SKM-1 (cell line): ENCODE measurements around the gene CRELD1.
"Not testable (repeated sequence)": the region's sequence is repeated elsewhere in the genome, so short reads cannot be mapped to it uniquely, and the experiment has no call there.

Experiments
- DNase-seq: peaks from one replicate; lab custom pipeline; 2025; ENCODE audit not compliant: unreplicated experiment; lab: John Stamatoyannopoulos, UW

The CRELD1 gene

DNA sequence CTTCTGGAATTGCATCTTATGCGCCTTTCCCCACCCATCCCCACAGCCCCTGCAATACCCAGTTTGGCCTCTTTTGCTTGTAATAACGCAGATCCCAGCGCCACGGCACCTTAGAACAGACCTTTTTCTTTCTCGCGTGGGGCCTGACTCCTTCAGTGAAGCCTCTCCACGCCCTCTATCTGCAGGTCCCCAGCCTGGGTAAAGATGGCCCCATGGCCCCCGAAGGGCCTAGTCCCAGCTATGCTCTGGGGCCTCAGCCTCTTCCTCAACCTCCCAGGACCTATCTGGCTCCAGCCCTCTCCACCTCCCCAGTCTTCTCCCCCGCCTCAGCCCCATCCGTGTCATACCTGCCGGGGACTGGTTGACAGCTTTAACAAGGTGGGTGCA, 594 bp downstream of the CRELD1 start:
- DNase-seq: no peak

DNA sequence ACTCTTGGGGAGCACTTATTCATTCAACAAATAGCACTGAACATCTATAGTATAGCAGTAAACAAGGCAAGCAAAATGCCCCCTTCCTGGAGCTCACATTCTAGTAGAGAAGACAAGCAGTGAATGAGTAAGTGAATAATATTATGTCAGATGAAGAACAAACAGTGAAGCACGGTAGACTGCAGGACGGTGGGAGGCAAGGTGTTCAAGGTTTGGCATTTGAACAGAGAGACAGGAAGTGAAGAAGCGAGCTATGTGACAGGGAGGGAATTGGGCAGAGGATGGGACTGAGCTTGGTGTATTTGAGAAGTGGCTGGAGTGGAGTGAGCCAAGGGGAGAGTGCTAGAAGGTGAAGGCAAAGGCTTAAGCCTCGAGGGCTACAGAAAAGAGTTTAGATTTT, 1.4 kb downstream of the CRELD1 start:
- no peak for DNase-seq

DNA sequence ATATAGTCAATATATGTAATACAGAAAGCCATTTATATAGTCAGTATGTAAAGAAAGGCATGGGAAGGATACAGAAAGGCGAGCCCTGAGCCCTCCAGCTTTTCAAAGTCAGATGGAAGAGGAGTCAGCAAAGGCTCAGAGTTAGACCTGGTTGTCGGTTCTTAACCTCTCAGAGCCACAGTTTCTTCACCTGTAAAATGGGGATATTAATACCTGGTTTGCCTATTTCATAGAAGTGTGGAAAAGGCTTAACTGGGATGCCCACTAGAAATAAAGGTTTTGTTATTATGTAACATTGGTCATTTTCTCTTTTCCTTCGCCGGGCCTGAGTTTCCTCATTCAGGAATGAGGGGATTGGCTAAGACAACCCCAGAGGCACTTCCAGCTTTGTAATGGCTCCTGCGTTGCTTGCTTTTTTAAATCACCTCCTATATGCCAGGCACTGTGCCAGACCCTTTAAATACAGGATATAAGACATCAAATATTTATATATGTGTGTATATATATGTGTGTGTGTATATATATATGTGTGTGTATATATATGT, 2.4 kb downstream of the CRELD1 start:
- no peak for DNase-seq

- no peak for DNase-seq
Measured at GRCh38 chr3:9937486-9938238, 4.0 kb downstream of the CRELD1 start.

DNA sequence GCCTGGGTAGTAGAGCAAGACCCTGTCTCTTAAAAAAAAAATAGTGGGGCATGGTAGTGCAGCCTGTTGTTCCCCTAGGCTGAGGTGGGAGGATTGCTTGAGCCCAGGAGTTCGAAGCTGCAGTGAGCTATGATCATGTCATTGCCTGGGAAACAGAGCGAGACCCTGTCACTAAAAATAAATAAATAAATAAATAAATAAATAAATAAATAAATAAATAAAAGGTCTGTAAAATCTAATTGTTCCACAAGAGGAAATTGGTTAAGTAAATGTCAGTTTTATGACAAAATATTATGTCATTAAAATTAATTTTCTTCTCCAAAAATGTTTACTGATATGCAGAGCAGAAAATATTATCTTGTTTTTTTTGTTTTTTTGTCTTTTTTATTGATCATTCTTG, 5.3 kb downstream of the CRELD1 start:
- no peak for DNase-seq

- DNase-seq: not testable (repeated sequence)
Measured at GRCh38 chr3:9939906-9940305, 6.3 kb downstream of the CRELD1 start.

DNA sequence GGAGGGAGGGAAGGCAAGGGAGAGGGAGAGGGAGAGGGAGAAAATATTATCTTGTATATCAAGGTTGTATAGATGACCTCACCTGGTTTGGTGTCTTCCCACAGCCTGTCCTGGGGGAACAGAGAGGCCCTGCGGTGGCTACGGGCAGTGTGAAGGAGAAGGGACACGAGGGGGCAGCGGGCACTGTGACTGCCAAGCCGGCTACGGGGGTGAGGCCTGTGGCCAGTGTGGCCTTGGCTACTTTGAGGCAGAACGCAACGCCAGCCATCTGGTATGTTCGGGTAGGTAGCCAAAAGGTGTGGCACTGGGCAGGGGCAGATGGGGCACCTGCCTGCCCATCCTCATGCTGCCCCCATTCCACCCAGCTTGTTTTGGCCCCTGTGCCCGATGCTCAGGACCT, 7.1 kb downstream of the CRELD1 start:
- no peak for DNase-seq

DNA sequence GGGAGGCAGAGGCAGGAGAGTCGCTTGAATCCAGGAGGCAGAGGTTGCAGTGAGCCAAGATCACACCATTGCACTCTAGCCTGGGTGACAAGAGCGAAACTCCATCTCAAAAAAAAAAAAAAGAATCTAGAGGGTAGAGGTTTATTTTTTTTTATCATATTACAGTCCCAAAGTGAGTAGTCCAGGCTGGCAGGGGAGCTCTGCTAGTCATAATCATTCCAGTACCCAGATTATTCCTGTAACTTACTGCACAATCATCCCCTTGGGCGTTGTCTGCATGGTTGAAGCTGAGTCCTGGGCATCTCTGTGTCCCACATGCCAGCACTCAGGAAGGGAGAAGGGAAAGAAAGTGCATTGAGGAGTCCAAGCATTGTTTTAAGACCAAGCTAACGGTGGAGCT, 8.5 kb downstream of the CRELD1 start:
- DNase-seq: no peak

- DNase-seq: no peak
Measured at GRCh38 chr3:9942934-9943690, 9.5 kb downstream of the CRELD1 start.

DNA sequence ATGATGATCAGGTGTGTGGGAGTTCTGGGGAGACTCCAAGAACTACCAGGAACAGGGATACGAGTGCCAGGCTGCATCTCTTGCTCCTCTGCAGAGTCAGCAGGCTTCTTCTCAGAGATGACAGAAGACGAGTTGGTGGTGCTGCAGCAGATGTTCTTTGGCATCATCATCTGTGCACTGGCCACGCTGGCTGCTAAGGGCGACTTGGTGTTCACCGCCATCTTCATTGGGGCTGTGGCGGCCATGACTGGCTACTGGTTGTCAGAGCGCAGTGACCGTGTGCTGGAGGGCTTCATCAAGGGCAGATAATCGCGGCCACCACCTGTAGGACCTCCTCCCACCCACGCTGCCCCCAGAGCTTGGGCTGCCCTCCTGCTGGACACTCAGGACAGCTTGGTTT, 10.6 kb downstream of the CRELD1 start:
- DNase-seq: no peak

DNA sequence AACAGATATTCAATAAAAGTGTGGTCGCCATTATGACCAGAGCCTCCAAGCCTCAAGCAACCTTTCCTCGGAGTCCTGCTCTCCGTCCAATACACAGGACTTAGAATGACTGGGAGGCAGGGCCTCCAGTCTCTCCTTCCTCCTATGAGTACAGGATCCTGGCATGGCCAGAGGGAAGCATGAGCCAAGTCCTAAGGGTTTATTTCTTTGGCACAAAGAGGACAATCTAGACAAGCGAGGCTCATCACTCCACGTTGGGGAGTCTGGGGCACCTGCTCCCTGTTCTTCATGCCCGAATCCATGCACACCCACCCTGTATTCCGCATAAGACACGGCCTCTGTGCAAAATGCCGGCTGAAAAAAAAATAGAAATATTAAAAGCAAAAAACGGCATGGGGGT, 11.7 kb downstream of the CRELD1 start:
- DNase-seq: no peak

GRCh38 chr3:9946112-9947024, 12.7 kb downstream of the CRELD1 start:
- no peak for DNase-seq

DNA sequence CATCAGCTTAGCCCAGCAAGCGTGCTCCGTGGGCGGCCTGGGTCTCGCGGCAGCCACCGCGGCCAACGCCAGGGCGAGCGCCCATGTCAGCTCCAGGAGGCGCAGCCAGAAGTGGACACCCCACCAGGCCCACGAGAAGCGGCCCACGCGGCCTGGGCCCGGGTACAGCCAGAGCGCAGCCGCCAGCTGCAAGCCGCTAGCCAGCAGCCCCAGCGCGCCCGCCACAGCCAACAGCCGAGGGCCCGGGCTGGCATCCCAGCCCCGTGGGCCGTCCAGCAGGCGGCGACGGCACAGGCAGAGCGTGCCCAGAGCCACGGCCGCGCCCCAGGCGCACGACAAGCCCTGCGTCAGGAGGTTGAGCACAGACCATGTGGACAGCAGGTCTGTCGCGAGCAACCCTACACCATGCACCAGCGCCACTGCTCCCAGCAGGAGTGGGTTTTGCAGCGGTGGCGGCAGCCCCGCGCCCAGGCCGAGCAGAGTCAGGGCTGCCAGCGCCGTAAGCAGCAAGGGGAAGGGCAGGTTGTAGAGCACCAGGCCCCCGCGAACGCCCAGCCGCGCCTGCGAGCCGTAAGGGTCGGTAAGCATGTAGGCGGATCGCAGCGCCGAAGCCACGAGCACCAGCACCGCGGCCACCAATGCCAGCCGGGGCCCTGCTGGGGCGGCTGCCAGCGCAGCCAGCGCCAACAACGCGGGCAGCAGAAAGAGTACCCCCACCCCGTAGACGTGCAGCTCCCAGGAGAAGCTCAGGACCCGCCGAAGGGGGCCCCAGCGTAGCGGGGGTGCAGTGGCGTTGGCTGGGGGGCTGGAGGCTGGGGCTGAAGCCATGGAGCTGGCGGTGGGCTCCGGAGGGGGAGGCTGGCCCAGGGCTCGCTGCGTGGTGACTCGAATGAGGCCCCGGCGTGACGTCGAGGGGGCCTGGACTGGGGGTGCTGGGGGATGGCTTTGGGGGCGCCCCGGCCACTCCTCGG, 13.7 kb downstream of the CRELD1 start:
- no peak for DNase-seq

DNA sequence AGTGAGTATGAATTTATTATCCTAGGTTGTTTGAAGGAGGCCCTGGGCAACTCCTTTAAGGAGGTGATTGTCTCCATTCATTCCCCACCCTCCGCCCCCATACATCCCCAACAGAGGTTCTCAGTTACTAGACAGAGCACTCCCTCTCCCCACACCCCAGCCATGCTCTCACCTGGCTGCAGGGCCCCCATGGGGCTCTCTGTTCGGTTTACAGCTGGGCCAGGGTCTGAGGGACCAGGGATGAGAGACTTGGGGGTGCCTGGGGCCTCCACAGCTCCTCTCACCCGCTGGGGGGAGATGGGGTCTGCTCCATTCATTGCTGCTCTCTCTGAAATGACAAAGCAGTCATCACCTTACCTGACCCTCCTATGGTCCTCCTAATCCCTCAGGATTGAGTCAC, 15.0 kb downstream of the CRELD1 start:
- DNase-seq: no peak

GRCh38 chr3:9949115-9949514, 15.5 kb downstream of the CRELD1 start:
- DNase-seq: no peak

GRCh38 chr3:9949626-9950025, 16.0 kb downstream of the CRELD1 start:
- no peak for DNase-seq

- DNase-seq: no peak
Measured at GRCh38 chr3:9951126-9951525, 17.5 kb downstream of the CRELD1 start.

DNA sequence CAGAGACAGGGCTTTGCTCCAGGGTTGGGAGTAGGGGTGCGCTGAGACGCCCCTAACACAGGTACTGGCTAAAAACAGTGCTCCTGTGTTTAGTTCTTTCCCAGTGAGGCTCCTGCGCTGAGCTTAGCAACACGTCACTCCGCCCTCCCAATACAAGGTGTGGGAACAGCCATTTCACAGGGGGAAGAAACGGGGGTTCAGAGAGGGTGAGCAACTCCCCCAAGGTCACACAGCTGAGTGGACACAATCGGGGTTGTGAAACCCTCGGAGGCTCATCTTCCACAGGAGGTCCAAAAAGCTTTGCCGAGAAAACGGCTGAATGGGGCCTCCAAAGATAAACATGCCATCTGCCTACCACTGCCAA, 17.9 kb downstream of the CRELD1 start:
- DNase-seq: no peak

GRCh38 chr3:9951962-9952805, 18.6 kb downstream of the CRELD1 start, which contains the start of gene PRRT3:
TSS of gene PRRT3 (minus strand) at chr3:9952408. CDS start at chr3:9950115, 2,293 bp downstream.
- DNase-seq: no peak
